ENCODE data around the gene EEF1A2.

The EEF1A2 gene

GRCh38 chr20:63498960-63499337 lies at the start of gene EEF1A2:
Gene EEF1A2 (minus strand): TSS chr20:63499083. CDS start chr20:63497763, 1,320 bp downstream.
- DNase-seq = peak; percentile 45

GRCh38 chr20:63548542-63548941 lies 49.7 kb upstream of the EEF1A2 start:
- DNase-seq = no peak

- DNase-seq = no peak
Observed at GRCh38 chr20:63547725-63548480, 49.0 kb upstream of the EEF1A2 start, which contains the start of gene SRMS. Gene SRMS (minus strand): TSS chr20:63547749. CDS start chr20:63547463, 286 bp downstream.

GRCh38 chr20:63546956-63547724 lies 48.3 kb upstream of the EEF1A2 start:
- DNase-seq = no peak

GRCh38 chr20:63546256-63546955 lies 47.5 kb upstream of the EEF1A2 start:
- no peak for DNase-seq

- no peak for DNase-seq
Observed at GRCh38 chr20:63545814-63546213, 46.9 kb upstream of the EEF1A2 start.

GRCh38 chr20:63544958-63545516 lies 46.2 kb upstream of the EEF1A2 start:
- DNase-seq = no peak

GRCh38 chr20:63544241-63544957 lies 45.5 kb upstream of the EEF1A2 start:
- DNase-seq = no peak

- no peak for DNase-seq
Observed at GRCh38 chr20:63543733-63544132, 44.9 kb upstream of the EEF1A2 start.

GRCh38 chr20:63543131-63543530 lies 44.2 kb upstream of the EEF1A2 start:
- DNase-seq = no peak

GRCh38 chr20:63542696-63543095 lies 43.8 kb upstream of the EEF1A2 start:
- no peak for DNase-seq

- no peak for DNase-seq
Observed at GRCh38 chr20:63542031-63542559, 43.2 kb upstream of the EEF1A2 start.

- DNase-seq = no peak
Observed at GRCh38 chr20:63541371-63541770, 42.5 kb upstream of the EEF1A2 start.

GRCh38 chr20:63540417-63541186 lies 41.7 kb upstream of the EEF1A2 start:
- no peak for DNase-seq

- DNase-seq = no peak
Observed at GRCh38 chr20:63539441-63540370, 40.8 kb upstream of the EEF1A2 start.

GRCh38 chr20:63539092-63539430 lies 40.2 kb upstream of the EEF1A2 start:
- no peak for DNase-seq

- DNase-seq = no peak
Observed at GRCh38 chr20:63538204-63539091, 39.6 kb upstream of the EEF1A2 start.

GRCh38 chr20:63537525-63538203 lies 38.8 kb upstream of the EEF1A2 start:
- peak; percentile 86 for DNase-seq
